SU-DHL-6 (cell line): ENCODE measurements around the gene CLDN18.

Source experiments
- CTCF ChIP-seq: fragments of 200-600 bp; sonication (generic); IDR thresholded peaks from one replicate; pipeline ENCODE4 v1.5.1; 2017; ENCODE audit warnings: antibody characterized with exemption, mild to moderate bottlenecking, low read length, moderate library complexity; ENCODE audit not compliant: insufficient read depth, poor library complexity, severe bottlenecking
- EZH2phosphoT487 ChIP-seq: fragments of 200-600 bp; sonication (generic), shearing (Covaris generic); conservative IDR thresholded peaks from 2 replicates; pipeline ENCODE4 v1.6.1; 2018; ENCODE audit warnings: mild to moderate bottlenecking, antibody characterized with exemption, low read length, moderate library complexity, mixed read lengths

GRCh38 chr3:138027821-138028220, 17.9 kb downstream of the CLDN18 start:
- TF ChIP-seq EZH2phosphoT487, result no peak
- TF ChIP-seq CTCF, result no peak
